T-helper 2 cell treated with Interferon-gamma antibody and Interleukin-4, amounts not matched to agents 5 μg/mL and 100 μg/mL, for 36 hours (primary cell): ENCODE measurements around the gene PLLP.
A peak's percentile ranks its signal among the peaks of the same experiment; 100 is the strongest.

Source experiments
- DNase-seq: peaks from one replicate; pipeline ENCODE4 v3.0.0; 2021; ENCODE audit warnings: low spot score
- H3K27ac Mint-ChIP-seq: one replicate; pipeline ENCODE4 v1.8.0; 2021; ENCODE audit warnings: mild to moderate bottlenecking, mixed read lengths
- H3K27me3 Mint-ChIP-seq: one replicate; pipeline ENCODE4 v1.8.0; 2021; ENCODE audit warnings: low read depth, mixed read lengths
- H3K36me3 Mint-ChIP-seq: one replicate; pipeline ENCODE4 v1.8.0; 2021; ENCODE audit warnings: low read depth, mixed read lengths
- H3K4me1 Mint-ChIP-seq: one replicate; pipeline ENCODE4 v1.8.0; 2021; ENCODE audit warnings: low read depth, mixed read lengths
- H3K4me3 Mint-ChIP-seq: one replicate; pipeline ENCODE4 v1.8.0; 2022; ENCODE audit warnings: mild to moderate bottlenecking, moderate library complexity, mixed read lengths
- H3K9me3 Mint-ChIP-seq: one replicate; pipeline ENCODE4 v1.8.0; 2021; ENCODE audit warnings: mixed read lengths

The PLLP gene

DNA sequence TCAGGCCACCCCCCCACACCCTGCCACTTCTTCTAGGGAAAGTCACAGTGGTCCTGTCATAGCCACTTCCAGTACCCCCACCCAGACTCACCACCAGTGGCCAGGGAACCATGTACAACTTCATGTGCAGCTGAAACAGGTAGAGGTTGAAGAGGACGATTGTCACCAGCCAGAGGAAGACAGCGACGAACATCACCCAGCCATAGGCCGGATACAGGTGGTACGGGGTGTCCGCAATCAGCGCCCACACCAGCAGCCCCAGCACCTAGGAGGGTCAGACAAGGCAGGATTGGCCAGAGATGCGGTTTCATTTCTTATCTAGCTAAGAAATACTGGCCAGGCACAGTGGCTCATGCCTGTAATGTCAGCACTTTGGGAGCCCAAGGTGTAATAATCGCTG lies 22.7 kb downstream of the PLLP start:
- H3K4me3 Mint-ChIP-seq: no peak overlapping the region
- peak overlapping the region; percentile 8 for H3K27ac Mint-ChIP-seq
- no peaks in the 10 kb centered on the region for H3K9me3 Mint-ChIP-seq

DNA sequence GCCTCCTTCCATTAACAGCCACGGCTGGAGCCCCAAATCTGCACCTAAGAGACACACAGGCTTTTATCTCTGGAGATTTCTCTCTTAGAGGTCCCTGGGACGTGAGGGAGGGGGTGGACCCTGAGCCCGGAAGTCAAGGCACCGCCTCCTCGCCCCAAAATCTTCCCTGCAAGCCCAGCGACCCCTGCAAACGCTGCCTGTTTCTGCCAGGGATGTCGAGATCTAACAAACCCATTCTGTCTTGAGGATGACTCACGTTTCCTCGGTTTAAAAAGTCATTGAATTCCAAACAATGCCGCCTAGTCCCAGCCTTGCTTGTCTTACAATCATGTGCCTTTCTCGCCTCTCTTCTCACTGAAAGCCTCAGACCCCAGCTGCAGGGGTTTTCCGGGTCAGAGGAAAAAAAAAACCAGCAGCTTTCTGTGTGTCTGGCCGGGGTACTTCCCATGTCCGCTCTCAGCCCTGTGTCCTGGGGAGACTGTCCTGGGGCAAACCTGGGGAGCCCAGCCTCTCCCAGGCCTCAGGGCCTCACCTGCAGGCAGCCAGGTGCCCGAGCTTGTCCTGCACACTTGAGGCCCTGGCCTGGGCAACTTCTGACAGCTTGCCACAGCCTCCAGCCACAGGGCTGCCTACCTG lies 24.1 kb downstream of the PLLP start:
- peak; percentile 11 for DNase-seq
- peak overlapping the region; percentile 44 for H3K27ac Mint-ChIP-seq
- H3K4me1 Mint-ChIP-seq: peaks cover 12% of the 10 kb centered on the region
- no peaks in the 10 kb centered on the region for H3K27me3 Mint-ChIP-seq
- peak overlapping the region; percentile 34 for H3K4me3 Mint-ChIP-seq
- H3K9me3 Mint-ChIP-seq: no peaks in the 10 kb centered on the region
- H3K36me3 Mint-ChIP-seq: no peaks in the 10 kb centered on the region

More for the DNA sequence above, 22.7 kb downstream of the PLLP start:
- no peak for DNase-seq
- H3K36me3 Mint-ChIP-seq: no peaks in the 10 kb centered on the region
- peaks cover 23% of the 10 kb centered on the region for H3K4me1 Mint-ChIP-seq
- H3K27me3 Mint-ChIP-seq: no peaks in the 10 kb centered on the region

DNA sequence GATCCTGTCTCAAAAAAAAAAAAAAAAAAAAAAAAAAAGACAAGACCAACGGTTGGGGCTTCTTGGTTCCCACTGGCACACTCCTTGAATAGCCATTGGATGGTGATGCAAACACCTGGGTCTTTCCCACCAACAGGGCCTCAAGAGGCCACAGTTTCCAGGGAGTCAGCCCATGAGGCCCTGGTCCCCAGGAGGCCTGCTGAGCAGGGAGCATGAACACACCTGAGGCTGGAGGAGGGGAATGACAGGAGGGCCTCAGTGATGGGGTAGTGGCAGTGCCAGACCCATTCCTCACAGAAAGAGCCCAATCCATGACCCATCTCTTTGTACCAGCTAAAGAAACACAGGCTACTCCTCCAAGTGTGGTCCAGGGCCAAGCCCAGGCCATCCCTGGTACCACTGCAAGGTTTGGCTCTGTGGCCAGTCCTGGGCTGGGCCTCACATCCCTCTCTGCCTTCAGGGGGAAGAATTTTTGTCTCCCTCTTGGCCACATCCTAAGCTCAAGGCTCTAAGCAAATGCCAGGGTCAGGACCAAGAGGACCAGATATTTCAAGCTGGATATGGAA lies 25.5 kb downstream of the PLLP start:
- no peaks in the 10 kb centered on the region for H3K9me3 Mint-ChIP-seq
- H3K27ac Mint-ChIP-seq: no peak overlapping the region

DNA sequence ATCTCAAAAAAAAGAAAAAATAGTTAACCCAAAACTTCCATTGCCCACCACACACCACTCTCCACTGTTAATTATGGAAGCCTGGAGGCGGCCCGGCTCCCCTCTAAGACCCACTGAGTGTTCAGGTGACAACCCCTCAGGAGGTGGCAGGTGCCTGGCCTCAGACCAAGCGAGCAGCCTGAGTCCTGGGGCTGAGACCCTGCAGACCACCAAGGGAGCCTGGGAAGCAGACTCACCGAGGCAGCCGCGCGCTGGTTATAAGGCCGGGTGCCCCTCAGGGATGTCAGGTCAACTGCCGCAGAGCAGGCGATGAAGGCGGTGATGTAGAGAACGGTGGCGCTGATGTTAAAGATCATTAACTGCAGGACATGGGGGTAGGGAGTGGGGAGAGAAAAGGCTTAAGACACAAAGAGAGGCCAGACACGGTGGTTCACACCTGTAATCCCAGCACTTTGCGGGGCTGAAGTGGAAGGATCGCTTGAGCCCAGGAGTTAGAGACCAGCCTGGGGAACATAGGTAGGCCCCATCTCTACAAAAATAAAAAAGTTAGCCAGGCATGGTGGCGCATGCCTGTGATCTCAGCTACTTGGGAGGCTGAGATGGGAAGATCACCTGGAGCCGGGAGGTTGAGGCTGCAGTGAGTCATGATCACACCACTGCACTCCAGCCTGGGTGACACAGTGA lies 26.1 kb downstream of the PLLP start:
- DNase-seq: no peak
- H3K4me3 Mint-ChIP-seq: no peak overlapping the region
- peaks cover 9% of the 10 kb centered on the region for H3K4me1 Mint-ChIP-seq
- H3K27me3 Mint-ChIP-seq: no peaks in the 10 kb centered on the region
- H3K27ac Mint-ChIP-seq: no peak overlapping the region
- peaks cover 1% of the 10 kb centered on the region for H3K36me3 Mint-ChIP-seq
- H3K9me3 Mint-ChIP-seq: no peaks in the 10 kb centered on the region

More for the DNA sequence above, 25.5 kb downstream of the PLLP start:
- H3K4me1 Mint-ChIP-seq: peaks cover 9% of the 10 kb centered on the region
- peaks cover 1% of the 10 kb centered on the region for H3K36me3 Mint-ChIP-seq
- no peak for DNase-seq
- H3K27me3 Mint-ChIP-seq: no peaks in the 10 kb centered on the region
- H3K4me3 Mint-ChIP-seq: no peak overlapping the region

DNA sequence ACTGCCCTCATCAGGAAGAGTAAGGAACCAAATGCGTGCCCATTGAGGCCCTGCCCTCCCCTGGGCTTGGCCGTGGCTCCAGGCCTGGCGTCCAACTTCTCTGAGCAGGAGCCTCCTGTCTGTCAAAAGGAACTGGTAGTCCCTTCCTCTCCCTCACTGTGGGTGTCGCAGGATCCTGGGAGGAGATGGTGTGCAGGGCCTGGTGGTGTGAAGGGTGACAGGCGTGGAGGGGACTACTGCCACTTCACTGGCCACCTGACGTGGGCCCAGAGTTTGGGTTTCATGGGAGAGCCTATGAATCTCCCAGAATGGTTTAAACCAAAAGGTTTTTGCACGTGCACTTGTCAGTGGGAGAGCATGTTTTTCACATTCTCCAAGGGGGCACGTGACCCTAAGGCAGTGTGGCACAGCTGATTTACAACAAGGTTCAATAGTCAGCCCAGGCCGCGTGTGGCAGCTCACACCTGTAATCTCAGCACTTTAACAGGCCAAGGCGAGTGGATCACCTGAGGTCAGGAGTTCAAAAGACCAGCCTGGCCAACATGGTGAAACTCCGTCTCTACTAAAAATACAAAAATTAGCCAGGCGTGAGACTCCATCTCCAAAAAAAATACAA lies 26.9 kb downstream of the PLLP start:
- Mint-ChIP-seq H3K4me1 (peaks cover 9% of the 10 kb centered on the region), H3K4me3 (no peak overlapping the region), H3K27ac (no peak overlapping the region), H3K36me3 (peaks cover 7% of the 10 kb centered on the region), H3K9me3 (no peaks in the 10 kb centered on the region), H3K27me3 (no peaks in the 10 kb centered on the region)
- no peak for DNase-seq

DNA sequence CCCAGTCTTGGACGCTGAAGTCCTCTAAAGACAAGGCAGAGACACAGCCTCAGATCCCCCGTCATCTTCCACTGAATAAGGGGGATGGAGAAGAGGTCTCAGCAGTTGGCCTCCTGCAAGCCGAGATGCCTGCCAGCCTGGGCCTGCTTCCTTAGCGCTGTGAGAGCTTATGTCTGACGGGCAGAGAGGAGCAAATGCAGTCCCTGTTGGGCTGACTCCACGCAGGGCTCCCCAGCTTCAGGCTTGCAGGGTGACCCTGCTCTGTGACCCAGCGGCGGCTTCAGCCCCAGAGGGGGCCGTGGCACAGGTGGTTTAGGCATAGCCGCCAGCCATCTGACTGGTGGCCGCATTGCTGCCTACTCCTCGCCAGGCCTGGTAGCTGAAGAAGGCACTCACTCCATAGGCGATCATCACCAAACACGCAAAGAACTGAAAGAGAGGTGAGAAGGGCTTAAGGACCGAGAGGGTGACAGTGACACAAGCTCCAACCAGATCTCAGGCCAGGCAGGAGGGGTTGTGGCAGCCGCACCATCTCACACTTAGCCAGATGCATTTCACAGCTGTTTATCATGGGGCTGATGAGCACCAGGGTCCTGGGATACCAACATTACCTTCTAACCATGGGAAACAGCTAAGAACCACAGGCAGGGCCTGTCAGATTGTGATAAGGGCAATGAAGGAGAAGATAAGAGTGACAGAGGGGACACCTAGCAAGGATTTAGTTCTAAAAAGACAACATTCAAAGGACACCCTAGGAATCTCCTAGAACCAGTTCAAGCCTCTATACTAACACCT lies 27.7 kb downstream of the PLLP start:
- Mint-ChIP-seq H3K9me3 (peaks cover 4% of the 10 kb centered on the region), H3K27ac (no peak overlapping the region), H3K27me3 (no peaks in the 10 kb centered on the region), H3K4me1 (peaks cover 9% of the 10 kb centered on the region), H3K36me3 (peaks cover 14% of the 10 kb centered on the region), H3K4me3 (no peak overlapping the region)
- DNase-seq: no peak

DNA sequence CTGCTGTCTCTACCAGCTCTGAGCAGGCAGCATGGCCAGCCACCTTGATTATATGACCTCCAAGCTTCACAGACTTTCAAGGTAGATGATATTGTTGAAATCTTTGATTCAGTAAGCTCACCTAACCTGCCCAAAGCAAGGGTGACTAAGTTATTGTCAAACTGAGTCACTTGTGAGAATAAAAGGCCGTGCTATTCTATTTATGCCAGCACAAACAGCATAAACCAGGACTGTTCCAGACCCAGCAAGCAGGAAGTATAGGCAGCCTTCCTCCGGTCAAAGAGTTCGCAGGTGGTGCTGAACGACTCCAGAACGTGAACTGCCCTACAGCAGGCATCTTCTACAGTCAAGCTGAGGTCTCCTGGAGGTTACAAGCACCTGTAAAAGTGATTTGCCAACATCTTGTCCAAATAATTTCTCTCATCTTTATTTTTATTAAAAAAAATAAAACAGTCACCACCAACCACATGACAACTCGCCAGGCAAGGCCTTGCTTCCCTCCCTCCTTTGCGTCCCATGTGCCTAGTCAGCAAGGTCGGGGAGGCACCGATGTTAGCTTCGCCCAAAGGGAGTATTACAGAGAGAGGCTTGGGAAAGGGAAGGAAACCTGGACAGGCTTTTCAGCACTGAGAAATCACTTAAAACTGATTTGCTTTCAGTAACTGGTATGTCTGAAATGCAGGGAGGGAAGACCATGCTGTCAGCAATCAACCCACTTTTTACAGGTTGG lies 28.6 kb downstream of the PLLP start:
- no peak for DNase-seq
- Mint-ChIP-seq H3K4me3 (no peak overlapping the region), H3K9me3 (peaks cover 4% of the 10 kb centered on the region), H3K27me3 (no peaks in the 10 kb centered on the region), H3K36me3 (peaks cover 21% of the 10 kb centered on the region), H3K27ac (no peak overlapping the region), H3K4me1 (peaks cover 9% of the 10 kb centered on the region)

DNA sequence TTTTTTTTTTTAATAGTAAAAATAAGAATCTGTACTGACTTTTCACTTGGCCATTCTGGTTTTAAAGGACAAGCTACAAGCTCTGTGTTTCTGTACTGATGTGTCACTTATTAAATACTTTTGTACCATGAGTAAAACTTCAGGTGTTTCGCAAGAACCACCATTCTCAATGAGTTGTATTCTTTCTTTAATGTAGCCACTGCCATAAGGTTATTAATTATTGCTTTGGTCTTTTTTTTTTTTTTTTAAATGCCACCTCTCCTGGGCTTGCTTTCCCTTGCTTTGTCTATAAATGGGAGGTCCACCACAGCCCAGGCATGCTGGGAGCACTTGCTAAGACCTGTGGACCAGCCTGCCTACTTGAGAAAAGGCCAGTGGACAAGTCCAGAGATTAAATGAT lies 31.0 kb downstream of the PLLP start:
- H3K4me1 Mint-ChIP-seq: no peaks in the 10 kb centered on the region
- H3K27ac Mint-ChIP-seq: no peak overlapping the region
- DNase-seq: no peak
- peaks cover 4% of the 10 kb centered on the region for H3K9me3 Mint-ChIP-seq
- H3K27me3 Mint-ChIP-seq: no peaks in the 10 kb centered on the region
- peaks cover 32% of the 10 kb centered on the region for H3K36me3 Mint-ChIP-seq
- H3K4me3 Mint-ChIP-seq: no peak overlapping the region

DNA sequence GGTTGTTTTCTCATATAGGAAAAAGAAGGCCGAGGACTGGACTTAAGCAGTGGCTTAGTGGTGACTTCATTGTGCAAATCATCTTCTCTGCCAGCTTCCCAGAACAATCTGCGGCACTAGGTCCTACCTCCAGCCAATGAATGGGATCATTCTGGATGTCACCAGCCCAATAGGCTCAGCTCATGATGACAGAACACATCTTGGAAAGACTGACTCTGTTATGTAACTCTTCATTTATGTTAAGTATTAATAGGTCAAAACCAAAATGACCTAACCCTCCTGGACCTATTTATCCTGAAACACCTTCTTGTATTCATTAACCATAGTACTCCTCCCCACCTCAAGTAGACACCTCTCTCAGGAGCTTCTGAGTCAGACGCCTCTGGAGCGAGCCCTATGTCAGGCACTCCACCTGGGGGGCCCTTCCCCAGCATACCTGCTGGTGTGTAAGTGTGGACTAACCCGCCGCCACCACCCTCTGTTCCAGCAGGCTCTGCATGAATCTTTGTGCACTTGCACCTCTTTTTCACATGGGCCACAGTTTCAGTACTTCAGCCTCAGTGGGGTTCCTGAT lies 32.2 kb downstream of the PLLP start:
- Mint-ChIP-seq H3K4me1 (no peaks in the 10 kb centered on the region), H3K27ac (no peak overlapping the region), H3K36me3 (peaks cover 34% of the 10 kb centered on the region), H3K4me3 (no peak overlapping the region), H3K27me3 (no peaks in the 10 kb centered on the region), H3K9me3 (peaks cover 4% of the 10 kb centered on the region)
- DNase-seq: no peak

DNA sequence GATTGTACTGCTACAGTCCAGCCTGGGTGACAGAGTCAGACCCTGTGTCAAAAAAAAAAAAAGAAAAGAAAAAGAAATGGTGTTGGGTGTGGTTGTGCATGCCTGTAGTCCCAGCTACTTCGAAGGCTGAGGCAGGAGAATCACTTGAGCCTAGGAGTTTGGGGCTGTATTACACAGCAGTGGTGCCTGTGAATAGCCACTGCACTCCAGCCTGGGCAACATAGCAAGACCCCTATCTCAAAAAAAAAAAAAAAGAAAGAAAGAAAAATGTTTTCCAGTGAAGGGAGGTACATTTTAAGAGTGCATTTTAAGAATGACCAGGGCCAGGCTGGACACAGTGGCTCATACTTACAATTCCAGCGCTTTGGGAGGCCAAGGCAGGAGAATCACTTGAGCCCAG lies 33.1 kb downstream of the PLLP start:
- H3K27ac Mint-ChIP-seq: no peak overlapping the region
- H3K9me3 Mint-ChIP-seq: peaks cover 4% of the 10 kb centered on the region
- peaks cover under 1% of the 10 kb centered on the region for H3K4me1 Mint-ChIP-seq

DNA sequence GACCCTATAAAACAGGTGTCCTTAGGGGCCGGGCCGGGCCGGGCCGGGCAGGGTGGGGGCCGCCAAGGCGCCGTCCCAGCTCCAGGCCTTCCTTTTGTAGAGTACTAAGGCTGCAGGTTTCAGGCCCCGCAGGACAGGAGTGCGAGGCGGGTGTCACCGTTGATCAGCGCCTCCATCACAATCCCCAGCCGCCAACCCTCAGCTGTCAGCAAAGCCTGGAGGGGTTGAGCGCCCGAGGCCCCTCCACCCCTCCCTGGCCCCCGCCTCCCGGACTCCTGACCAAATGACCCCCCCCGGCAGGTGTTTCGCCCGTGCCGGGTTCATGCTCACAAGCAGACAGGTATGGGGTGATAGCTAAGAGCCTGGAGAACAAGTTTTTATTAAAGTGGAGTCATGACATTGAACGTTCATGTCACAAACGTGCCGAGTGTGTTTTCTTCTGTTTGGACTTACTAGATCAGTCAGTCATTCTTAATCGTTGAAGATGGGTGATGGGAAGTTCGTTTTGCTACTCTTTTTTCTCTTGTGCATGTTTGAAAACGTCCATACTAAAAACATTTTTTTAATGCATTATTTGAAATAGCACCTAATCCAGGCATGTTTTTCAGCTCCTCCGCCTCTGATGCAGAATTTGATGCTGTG lies 38.9 kb downstream of the PLLP start:
- H3K4me1 Mint-ChIP-seq: peaks cover 25% of the 10 kb centered on the region
- H3K4me3 Mint-ChIP-seq: peak overlapping the region; percentile 95
- peak overlapping the region; percentile 69 for H3K27ac Mint-ChIP-seq
- peaks cover 17% of the 10 kb centered on the region for H3K36me3 Mint-ChIP-seq
- H3K27me3 Mint-ChIP-seq: no peaks in the 10 kb centered on the region
- no peaks in the 10 kb centered on the region for H3K9me3 Mint-ChIP-seq
- no peak for DNase-seq

More for the DNA sequence above, 33.1 kb downstream of the PLLP start:
- H3K4me3 Mint-ChIP-seq: no peak overlapping the region
- H3K27me3 Mint-ChIP-seq: no peaks in the 10 kb centered on the region
- no peak for DNase-seq
- peaks cover 34% of the 10 kb centered on the region for H3K36me3 Mint-ChIP-seq

DNA sequence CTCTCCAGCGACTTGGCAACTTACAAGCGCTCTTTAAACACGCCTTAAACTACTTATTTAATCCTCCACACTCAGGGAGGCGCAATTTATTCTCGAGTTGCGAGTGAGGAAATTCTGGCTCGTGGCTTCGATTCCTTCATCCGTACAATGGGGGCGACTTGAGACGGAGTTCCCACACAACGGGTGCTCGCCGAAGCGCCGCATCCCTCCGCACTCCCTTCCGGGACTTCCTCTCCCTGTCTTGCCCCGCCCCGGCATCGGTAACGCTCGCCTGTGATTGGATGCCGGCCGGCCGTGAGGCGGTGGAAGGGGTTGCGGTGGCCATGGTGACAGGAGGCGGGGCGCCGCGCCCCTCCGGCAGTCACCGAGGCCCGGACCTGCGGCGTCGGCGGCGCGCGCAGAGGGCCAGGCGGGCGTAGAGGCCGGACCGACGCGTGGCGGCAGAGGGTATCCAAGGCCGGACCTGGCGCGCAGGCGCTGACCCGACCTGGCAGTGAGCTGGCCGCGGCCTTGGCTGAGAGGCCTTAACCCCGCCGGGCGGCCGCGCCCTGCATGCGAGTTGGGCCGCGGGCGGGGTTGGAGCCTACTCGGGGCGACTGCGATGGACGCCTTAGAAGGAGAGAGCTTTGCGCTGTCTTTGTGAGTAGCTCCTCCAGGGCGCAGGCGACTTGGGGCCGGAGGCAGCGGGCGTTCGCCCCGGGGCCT lies 39.6 kb downstream of the PLLP start, which contains the start of gene ARL2BP:
ARL2BP (plus strand) TSS at position 493 of the 705 bp plus-strand sequence; CDS start at position 602, 109 bp downstream.
- H3K27ac Mint-ChIP-seq: peak within 1 kb of the TSS; percentile 94
- no peaks in the 10 kb centered on the region for H3K9me3 Mint-ChIP-seq
- peaks cover 14% of the 10 kb centered on the region for H3K36me3 Mint-ChIP-seq
- H3K4me1 Mint-ChIP-seq: peaks cover 25% of the 10 kb centered on the region
- peak; percentile 98 for DNase-seq
- H3K4me3 Mint-ChIP-seq: peak within 1 kb of the TSS; percentile 95
- H3K27me3 Mint-ChIP-seq: no peaks in the 10 kb centered on the region
